AG04449 (cell line): ENCODE results near the gene RPLP2.

ENCODE experiments used
- CTCF ChIA-PET: fragments of 350-600 bp; formaldehyde crosslinking; extraction: SDS; loops from one replicate; lab custom pipeline; 2021; ENCODE audit warnings: antibody characterized with exemption; lab: Yijun Ruan, JAX
- POLR2A ChIA-PET: fragments of 400-600, 350-600 bp; formaldehyde crosslinking; extraction: SDS; loops from one replicate; lab custom pipeline; 2020; ENCODE audit warnings: antibody characterized with exemption, inconsistent platforms; lab: Yijun Ruan, JAX
- DNase-seq: peaks from one replicate; pipeline ENCODE4 v3.0.0-alpha.2; 2010; ENCODE audit warnings: low read depth, low spot score
- H3K4me3 ChIP-seq: 2 replicates; pipeline ENCODE4 v1.5.1; 2011; ENCODE audit warnings: low read depth, mild to moderate bottlenecking, control low read depth, low read length
- CTCF ChIP-seq: IDR thresholded peaks from one replicate; pipeline ENCODE4 v1.5.1; 2011; ENCODE audit warnings: mild to moderate bottlenecking, moderate library complexity, low read length, control low read depth, inconsistent platforms; ENCODE audit not compliant: insufficient read depth; ENCODE audit errors: missing control alignments

Gene RPLP2

GRCh38 chr11:796565-797295, 13.0 kb upstream of the RPLP2 start:
- DNase-seq, result no peak
- ChIA-PET CTCF (interaction anchor here (0.9 to 1.5 kb wide), 6 partner anchors 9 to 35 kb away, joined by 3 to 6 read pairs (median 3); no protein-coding TSS in a partner anchor), POLR2A (interaction anchor here (1.1 to 2.8 kb wide), 9 partner anchors 7 to 71 kb away, joined by 3 to 11 read pairs (median 6); partner anchors contain the start of genes GATD1, PNPLA2 and RPLP2)
- TF ChIP-seq CTCF, result no peak
- peak overlapping the region; percentile 81 for H3K4me3 ChIP-seq

- peak overlapping the region; percentile 81 for H3K4me3 ChIP-seq
- peak; percentile 51 for DNase-seq
- no peak for TF ChIP-seq CTCF
- POLR2A ChIA-PET, result interaction anchor here (1.1 to 1.4 kb wide), 4 partner anchors 12 to 71 kb away, joined by 3 to 7 read pairs (median 5); partner anchors contain the start of genes PNPLA2 and RPLP2
- CTCF ChIA-PET, result interaction anchor here (0.9 to 1.5 kb wide), 4 partner anchors 8 to 19 kb away, joined by 3 to 4 read pairs (median 3); no protein-coding TSS in a partner anchor
Measured at GRCh38 chr11:797296-798092, 12.3 kb upstream of the RPLP2 start.

GRCh38 chr11:798093-798713, 11.6 kb upstream of the RPLP2 start, which contains the start of gene SLC25A22:
Gene SLC25A22, minus strand, starts transcription at chr11:798281. Its CDS starts 3,275 bp downstream, at chr11:795006.
- DNase-seq, result no peak
- POLR2A ChIA-PET, result interaction anchor here (1.3 kb wide), 1 partner anchor 21 kb away, joined by 6 read pairs; the partner anchor contains the start of gene PNPLA2
- CTCF ChIA-PET, result interaction anchor here (0.7 to 1.7 kb wide), 10 partner anchors 8 to 136 kb away, joined by 3 to 6 read pairs (median 3); partner anchors contain the start of gene GATD1
- H3K4me3 ChIP-seq, result peak within 1 kb of the TSS; percentile 81
- peak; percentile 81 for TF ChIP-seq CTCF

GRCh38 chr11:799641-800316, 10.0 kb upstream of the RPLP2 start:
- no peak overlapping the region for H3K4me3 ChIP-seq
- no peak for TF ChIP-seq CTCF
- ChIA-PET CTCF (interaction anchor here (0.9 to 1.7 kb wide), 3 partner anchors 16 to 138 kb away, joined by 4 to 6 read pairs (median 4); no protein-coding TSS in a partner anchor), POLR2A (no interaction called here)
- DNase-seq, result no peak

- ChIA-PET POLR2A (no interaction called here), CTCF (interaction anchor here (0.8 to 1.0 kb wide), 2 partner anchors 18 to 19 kb away, joined by 3 read pairs; partner anchors contain the start of gene PNPLA2)
- TF ChIP-seq CTCF, result no peak
- H3K4me3 ChIP-seq, result no peak overlapping the region
- DNase-seq, result no peak
Measured at GRCh38 chr11:800473-800872, 9.3 kb upstream of the RPLP2 start.
